HepG2 (cell line): Measurements from ENCODE around the gene RARA. TPM values are rescaled to one million over a fixed set of nuclear protein-coding genes. Genes with fewer than 3 reads are reported as not detected.

ENCODE experiments used
- ARNTL ChIP-seq: sonication (generic); formaldehyde crosslinking; IDR thresholded peaks from 2 replicates; pipeline ENCODE4 v1.4.0; 2020; ENCODE audit warnings: mild to moderate bottlenecking, missing genetic modification reagents
- DR1 ChIP-seq: sonication (generic); formaldehyde crosslinking; IDR thresholded peaks from 2 replicates; pipeline ENCODE4 v1.8.0; 2021; ENCODE audit warnings: mild to moderate bottlenecking, missing genetic modification reagents, inconsistent platforms
- EEA1 ChIP-seq: sonication (generic); formaldehyde crosslinking; IDR thresholded peaks from 2 replicates; pipeline ENCODE4 v1.5.1; 2020; ENCODE audit warnings: mild to moderate bottlenecking, missing genetic modification reagents, borderline replicate concordance
- ESRRA ChIP-seq: sonication (generic); formaldehyde crosslinking; IDR thresholded peaks from 2 replicates; pipeline ENCODE4 v1.5.1; 2020; ENCODE audit warnings: mild to moderate bottlenecking, low read depth, missing genetic modification reagents
- HBP1 ChIP-seq: IDR thresholded peaks from 2 replicates; pipeline ENCODE4 v1.6.1; 2016; ENCODE audit warnings: low read depth, control low read depth
- HNF1B ChIP-seq: sonication (generic); formaldehyde crosslinking; IDR thresholded peaks from 2 replicates; pipeline ENCODE4 v1.5.1; 2020; ENCODE audit warnings: mild to moderate bottlenecking, moderate library complexity, missing genetic modification reagents
- MYC ChIP-seq: sonication (generic); formaldehyde crosslinking; IDR thresholded peaks from 2 replicates; pipeline ENCODE4 v1.9.0; 2021; ENCODE audit warnings: missing genetic modification reagents, borderline replicate concordance
- ONECUT2 ChIP-seq: sonication (generic); formaldehyde crosslinking; IDR thresholded peaks from 2 replicates; pipeline ENCODE4 v1.4.0; 2020; ENCODE audit warnings: missing genetic modification reagents
- SNAPC4 ChIP-seq: sonication (generic); formaldehyde crosslinking; IDR thresholded peaks from 2 replicates; pipeline ENCODE4 v1.4.0; 2020; ENCODE audit warnings: mild to moderate bottlenecking, missing genetic modification reagents
- SP5 ChIP-seq: IDR thresholded peaks from 2 replicates; pipeline ENCODE4 v1.6.1; 2016; ENCODE audit warnings: low read depth, borderline replicate concordance
- ZFP36L2 ChIP-seq: sonication (generic); formaldehyde crosslinking; IDR thresholded peaks from 2 replicates; pipeline ENCODE4 v1.4.0; 2020; ENCODE audit warnings: missing genetic modification reagents
- ZNF646 ChIP-seq: sonication (generic); formaldehyde crosslinking; IDR thresholded peaks from 2 replicates; pipeline ENCODE4 v1.9.0; 2021; ENCODE audit warnings: mild to moderate bottlenecking, missing genetic modification reagents
- ZNF790 ChIP-seq: sonication (generic); formaldehyde crosslinking; IDR thresholded peaks from 2 replicates; pipeline ENCODE4 v1.8.0; 2022; ENCODE audit warnings: missing genetic modification reagents, mild to moderate bottlenecking, borderline replicate concordance
- ZNF878 ChIP-seq: sonication (generic); formaldehyde crosslinking; IDR thresholded peaks from 2 replicates; pipeline ENCODE4 v1.8.1; 2023; ENCODE audit warnings: mild to moderate bottlenecking, missing genetic modification reagents, moderate library complexity
- polyA plus RNA-seq, 8 experiments: library from polyadenylated mRNA; depleted of rRNA in 3 of 8; stranded (reverse) in 7 of 8; unstranded in 1 of 8; fragments of >200 nt; fragmentation: Illumina TruSeq in 4 of 8; extraction: Trizol in 4 of 8; gene quantifications; 2 replicates each; pipeline versions ENCODE4 v1.2.1 to v1.2.3, GENCODE V29; 2011 to 2016; ENCODE audit warnings: low read depth in 4 of 8, missing spikeins in 1 of 8, mixed read lengths in 1 of 8; ENCODE audit not compliant: insufficient read depth in 1 of 8
- total RNA-seq, 5 experiments: library from RNA; depleted of rRNA; stranded (reverse); fragments of >200 nt; fragmentation: Illumina TruSeq; extraction: Trizol; gene quantifications; 2 replicates each; pipeline ENCODE4 v1.2.3, GENCODE V29; 2016; ENCODE audit warnings: low read depth in 1 of 5

The RARA gene
- total and polyA plus RNA-seq, 2 of the 13 experiments (the other 11 are each of a cell fraction or from before 2014, with no cell fraction given), result 6.4 to 8.6 TPM

- TF ChIP-seq ZNF646 (CRISPR knock-in tag) (no peak), MYC (peak; percentile 59; the same call in 1 of the 2 replicates), ARNTL (CRISPR knock-in tag) (peak; percentile 51; the same call in 1 of the 2 replicates), SNAPC4 (CRISPR knock-in tag) (no peak), EEA1 (CRISPR knock-in tag) (no peak), SP5 (peak; percentile 35), ESRRA (CRISPR knock-in tag) (peak; percentile 38), ZNF878 (no peak), ZFP36L2 (CRISPR knock-in tag) (no peak), HNF1B (CRISPR knock-in tag) (peak; percentile 38; the same call in 1 of the 2 replicates), ZNF790 (CRISPR knock-in tag) (no peak), ONECUT2 (CRISPR knock-in tag) (0 out of 2 replicates have a peak, but pooled peaks have one; percentile 23), DR1 (CRISPR knock-in tag) (peak; percentile 33; the same call in 1 of the 2 replicates), HBP1 (CRISPR knock-in tag) (no peak)
Observed at GRCh38 chr17:40316571-40317344, 7.8 kb downstream of the RARA start (continued).
